ENCODE measurements around the gene ZNF385D.
"Not testable (repeated sequence)": the region's sequence is repeated elsewhere in the genome, so short reads cannot be mapped to it uniquely, and the experiment has no call there.

Gene ZNF385D

GRCh38 chr3:21540265-21540664 lies 210.7 kb downstream of the ZNF385D start:
- in situ Hi-C loops (cut with MboI; ENCODE audit: low pct_unique_long_range_greater_than_20kb, low sequenced_read_pairs) = no loop called here
- DNase-seq = no peak

- in situ Hi-C loops (cut with MboI; ENCODE audit: low pct_unique_long_range_greater_than_20kb, low sequenced_read_pairs) = no loop called here
- DNase-seq = no peak
Measured at GRCh38 chr3:21534462-21534861, 216.5 kb downstream of the ZNF385D start.

GRCh38 chr3:21533002-21533401 lies 218.0 kb downstream of the ZNF385D start:
- in situ Hi-C loops (cut with MboI; ENCODE audit: low pct_unique_long_range_greater_than_20kb, low sequenced_read_pairs) = no loop called here
- DNase-seq = no peak

GRCh38 chr3:21531909-21532308 lies 219.1 kb downstream of the ZNF385D start:
- in situ Hi-C loops (cut with MboI; ENCODE audit: low pct_unique_long_range_greater_than_20kb, low sequenced_read_pairs) = no loop called here
- DNase-seq = no peak

- in situ Hi-C loops (cut with MboI; ENCODE audit: low pct_unique_long_range_greater_than_20kb, low sequenced_read_pairs) = no loop called here
- DNase-seq = no peak
Measured at GRCh38 chr3:21528291-21528995, 222.6 kb downstream of the ZNF385D start.

GRCh38 chr3:21526461-21526860 lies 224.5 kb downstream of the ZNF385D start:
- DNase-seq = no peak
- in situ Hi-C loops (cut with MboI; ENCODE audit: low pct_unique_long_range_greater_than_20kb, low sequenced_read_pairs) = no loop called here

- no peak for DNase-seq
- in situ Hi-C loops (cut with MboI; ENCODE audit: low pct_unique_long_range_greater_than_20kb, low sequenced_read_pairs) = no loop called here
Measured at GRCh38 chr3:21524133-21524532, 226.9 kb downstream of the ZNF385D start.

GRCh38 chr3:21520106-21520963 lies 230.7 kb downstream of the ZNF385D start:
- no peak for DNase-seq
- in situ Hi-C loops (cut with MboI; ENCODE audit: low pct_unique_long_range_greater_than_20kb, low sequenced_read_pairs) = no loop called here

GRCh38 chr3:21517184-21517583 lies 233.8 kb downstream of the ZNF385D start:
- in situ Hi-C loops (cut with MboI; ENCODE audit: low pct_unique_long_range_greater_than_20kb, low sequenced_read_pairs) = no loop called here
- no peak for DNase-seq

GRCh38 chr3:21515417-21515816 lies 235.6 kb downstream of the ZNF385D start:
- in situ Hi-C loops (cut with MboI; ENCODE audit: low pct_unique_long_range_greater_than_20kb, low sequenced_read_pairs) = no loop called here
- no peak for DNase-seq

- in situ Hi-C loops (cut with MboI; ENCODE audit: low pct_unique_long_range_greater_than_20kb, low sequenced_read_pairs) = no loop called here
- no peak for DNase-seq
Measured at GRCh38 chr3:21509731-21510470, 241.1 kb downstream of the ZNF385D start.

GRCh38 chr3:21508246-21508645 lies 242.8 kb downstream of the ZNF385D start:
- DNase-seq = no peak
- in situ Hi-C loops (cut with MboI; ENCODE audit: low pct_unique_long_range_greater_than_20kb, low sequenced_read_pairs) = no loop called here

- in situ Hi-C loops (cut with MboI; ENCODE audit: low pct_unique_long_range_greater_than_20kb, low sequenced_read_pairs) = no loop called here
- no peak for DNase-seq
Measured at GRCh38 chr3:21505711-21506460, 245.1 kb downstream of the ZNF385D start.

- in situ Hi-C loops (cut with MboI; ENCODE audit: low pct_unique_long_range_greater_than_20kb, low sequenced_read_pairs) = no loop called here
- DNase-seq = no peak
Measured at GRCh38 chr3:21502656-21503055, 248.4 kb downstream of the ZNF385D start.

GRCh38 chr3:21500834-21501233 lies 250.2 kb downstream of the ZNF385D start:
- in situ Hi-C loops (cut with MboI; ENCODE audit: low pct_unique_long_range_greater_than_20kb, low sequenced_read_pairs) = no loop called here
- no peak for DNase-seq

- DNase-seq; in situ Hi-C loops (cut with MboI; ENCODE audit: low pct_unique_long_range_greater_than_20kb, low sequenced_read_pairs): not testable (repeated sequence)
Measured at GRCh38 chr3:21490671-21491070, 260.3 kb downstream of the ZNF385D start.

- in situ Hi-C loops (cut with MboI; ENCODE audit: low pct_unique_long_range_greater_than_20kb, low sequenced_read_pairs) = no loop called here
Measured at GRCh38 chr3:21487520-21487919, 263.5 kb downstream of the ZNF385D start.

GRCh38 chr3:21486024-21486935 lies 264.7 kb downstream of the ZNF385D start:
- in situ Hi-C loops (cut with MboI; ENCODE audit: low pct_unique_long_range_greater_than_20kb, low sequenced_read_pairs); DNase-seq: not testable (repeated sequence)

More at GRCh38 chr3:21487520-21487919, 263.5 kb downstream of the ZNF385D start:
- no peak for DNase-seq
